ENCODE results near the gene TNMD. TPM values are rescaled to one million over a fixed set of nuclear protein-coding genes. Genes with fewer than 3 reads are reported as not detected.

The TNMD gene
- total RNA-seq, 1 experiment from 2014 or later = not detected

DNA sequence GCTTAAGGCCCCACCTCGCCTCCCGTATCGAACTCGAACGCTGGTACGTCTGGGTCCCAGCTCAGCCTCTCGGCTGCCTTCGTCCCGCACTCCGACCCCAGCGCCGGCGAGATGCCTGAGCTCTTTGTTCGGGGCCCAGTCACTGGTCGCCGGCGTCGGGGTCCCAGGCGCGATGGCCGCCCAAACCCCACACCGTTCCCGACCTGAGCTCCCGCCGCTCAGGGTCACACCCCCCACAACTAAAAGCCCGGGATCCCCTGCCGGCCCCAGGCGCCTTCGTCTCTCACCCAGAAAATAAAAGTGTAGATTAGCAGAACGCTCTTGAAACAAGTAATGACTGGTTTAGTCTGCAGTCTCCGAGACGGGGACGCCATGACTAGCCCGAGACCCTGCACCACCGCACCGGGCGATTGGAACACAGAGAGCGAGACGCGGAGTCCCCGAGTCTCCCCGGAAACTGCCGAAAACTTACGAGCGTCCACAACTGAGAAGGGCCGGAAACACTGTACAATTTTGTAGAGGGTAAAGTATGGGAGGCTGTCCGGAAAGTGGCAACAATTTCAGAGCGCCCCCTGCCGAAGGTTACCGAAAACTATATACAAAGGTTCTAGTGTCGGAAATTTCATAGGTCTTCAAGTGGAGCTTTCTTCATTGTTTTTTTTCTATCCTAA, 51.7 kb downstream of the TNMD start, which contains the start of gene TSPAN6 (continued):
- TF ChIP-seq ZNF274 (IDR thresholded peaks at IDR 0.05; ENCODE audit: low read depth, low read length) = no peak
- TF ChIP-seq ZFX (IDR thresholded peaks at IDR 0.05) = no peak; the same call in 1 of the 2 replicates
- TF ChIP-seq, protein P1, sequence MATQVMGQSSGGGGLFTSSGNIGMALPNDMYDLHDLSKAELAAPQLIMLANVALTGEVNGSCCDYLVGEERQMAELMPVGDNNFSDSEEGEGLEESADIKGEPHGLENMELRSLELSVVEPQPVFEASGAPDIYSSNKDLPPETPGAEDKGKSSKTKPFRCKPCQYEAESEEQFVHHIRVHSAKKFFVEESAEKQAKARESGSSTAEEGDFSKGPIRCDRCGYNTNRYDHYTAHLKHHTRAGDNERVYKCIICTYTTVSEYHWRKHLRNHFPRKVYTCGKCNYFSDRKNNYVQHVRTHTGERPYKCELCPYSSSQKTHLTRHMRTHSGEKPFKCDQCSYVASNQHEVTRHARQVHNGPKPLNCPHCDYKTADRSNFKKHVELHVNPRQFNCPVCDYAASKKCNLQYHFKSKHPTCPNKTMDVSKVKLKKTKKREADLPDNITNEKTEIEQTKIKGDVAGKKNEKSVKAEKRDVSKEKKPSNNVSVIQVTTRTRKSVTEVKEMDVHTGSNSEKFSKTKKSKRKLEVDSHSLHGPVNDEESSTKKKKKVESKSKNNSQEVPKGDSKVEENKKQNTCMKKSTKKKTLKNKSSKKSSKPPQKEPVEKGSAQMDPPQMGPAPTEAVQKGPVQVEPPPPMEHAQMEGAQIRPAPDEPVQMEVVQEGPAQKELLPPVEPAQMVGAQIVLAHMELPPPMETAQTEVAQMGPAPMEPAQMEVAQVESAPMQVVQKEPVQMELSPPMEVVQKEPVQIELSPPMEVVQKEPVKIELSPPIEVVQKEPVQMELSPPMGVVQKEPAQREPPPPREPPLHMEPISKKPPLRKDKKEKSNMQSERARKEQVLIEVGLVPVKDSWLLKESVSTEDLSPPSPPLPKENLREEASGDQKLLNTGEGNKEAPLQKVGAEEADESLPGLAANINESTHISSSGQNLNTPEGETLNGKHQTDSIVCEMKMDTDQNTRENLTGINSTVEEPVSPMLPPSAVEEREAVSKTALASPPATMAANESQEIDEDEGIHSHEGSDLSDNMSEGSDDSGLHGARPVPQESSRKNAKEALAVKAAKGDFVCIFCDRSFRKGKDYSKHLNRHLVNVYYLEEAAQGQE (IDR thresholded peaks at IDR 0.05; ENCODE audit: low read depth) = no peak
- TF ChIP-seq, protein P2, sequence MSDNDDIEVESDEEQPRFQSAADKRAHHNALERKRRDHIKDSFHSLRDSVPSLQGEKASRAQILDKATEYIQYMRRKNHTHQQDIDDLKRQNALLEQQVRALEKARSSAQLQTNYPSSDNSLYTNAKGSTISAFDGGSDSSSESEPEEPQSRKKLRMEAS (IDR thresholded peaks at IDR 0.05) = no peak
- TF ChIP-seq ELF1 (IDR thresholded peaks at IDR 0.05; ENCODE audit: borderline replicate concordance, low read depth) = no peak
- TF ChIP-seq FOSL1 (IDR thresholded peaks at IDR 0.05; ENCODE audit: low read depth) = no peak
- TF ChIP-seq, protein P3, sequence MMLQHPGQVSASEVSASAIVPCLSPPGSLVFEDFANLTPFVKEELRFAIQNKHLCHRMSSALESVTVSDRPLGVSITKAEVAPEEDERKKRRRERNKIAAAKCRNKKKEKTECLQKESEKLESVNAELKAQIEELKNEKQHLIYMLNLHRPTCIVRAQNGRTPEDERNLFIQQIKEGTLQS (IDR thresholded peaks at IDR 0.05) = no peak
- TF ChIP-seq POLR2AphosphoS5 (IDR thresholded peaks at IDR 0.05; ENCODE audit: low read depth, low read length) = peak; percentile 72

DNA sequence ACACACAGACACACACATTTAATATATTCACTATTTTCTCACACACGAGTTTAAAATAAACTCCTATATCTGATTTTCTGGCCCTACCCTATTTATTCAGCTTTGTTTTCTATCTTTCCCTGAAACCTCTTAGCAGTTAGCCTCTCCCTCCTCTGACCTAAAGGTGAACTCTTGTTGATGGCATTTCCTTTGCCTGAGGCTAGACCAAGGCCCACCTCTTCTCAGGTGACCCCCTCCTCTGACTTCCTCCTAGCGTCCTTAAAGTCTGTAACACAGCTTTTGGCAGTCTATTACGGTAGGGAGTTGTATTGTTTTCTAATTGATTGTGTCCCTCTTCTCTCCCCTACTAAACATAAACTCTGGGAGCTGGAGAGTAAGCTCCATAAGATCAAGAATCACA, 57.6 kb downstream of the TNMD start:
- Histone ChIP-seq H3K79me2 (ENCODE audit: insufficient read depth, low read length) (no peaks in the 10 kb centered on the region), H3K4me2 (ENCODE audit: low read length) (peak overlapping the region; percentile 32; the same call in 1 of the 2 replicates), H3K4me3 (replicated peaks in 1 of 2; ENCODE audit: low read depth in 1 of 2, low read length in 2 of 2) (no peak overlapping the region), H2AFZ (ENCODE audit: low read depth, low read length, poor library complexity, severe bottlenecking) (no peak overlapping the region), H3K27ac (ENCODE audit: low read depth, low read length) (no peak overlapping the region), H3K4me1 (ENCODE audit: control insufficient read depth in 1 of 2, insufficient read depth in 2 of 2, low read length in 2 of 2) (peaks cover 23 to 56% of the 10 kb centered on the region in 2 experiments), H3K9me3 (ENCODE audit: control insufficient read depth in 1 of 2, insufficient read depth in 1 of 2, low read depth in 1 of 2, low read length in 2 of 2) (no peaks in the 10 kb centered on the region), H4K20me1 (ENCODE audit: insufficient read depth) (no peaks in the 10 kb centered on the region), H3K36me3 (ENCODE audit: control insufficient read depth in 1 of 2, insufficient read depth in 2 of 2, low read length in 2 of 2) (no peaks in the 10 kb centered on the region), H3K9ac (ENCODE audit: low read length) (no peak overlapping the region), H3K27me3 (ENCODE audit: insufficient read depth, low read length) (no peaks in the 10 kb centered on the region), H3K9me2 (ENCODE audit: insufficient read depth) (no peaks in the 10 kb centered on the region)
- no TSS peak for BruUV-seq (replicated peaks)
- ChIA-PET POLR2A (no interaction called here), RAD21 (ENCODE audit: low non-redundant PET in 1 of 2, low total read pairs in 2 of 2, uncharacterized antibody in 2 of 2, unreplicated experiment in 2 of 2) (no interaction called here), CTCF (no interaction called here)
- DNase-seq (ENCODE audit: low read depth, low spot score) (no peak), ATAC-seq (no peak)
- intact Hi-C loops (cut with micrococcal nuclease) = no loop called here
- TF ChIP-seq POLR2AphosphoS5 (IDR thresholded peaks at IDR 0.05; ENCODE audit: low read depth, low read length) = no peak
- TF ChIP-seq RAD21 (IDR thresholded peaks at IDR 0.05; ENCODE audit: low read depth) = no peak
- TF ChIP-seq, protein P2 (IDR thresholded peaks at IDR 0.05) = no peak
- no peak for TF ChIP-seq EZH2 (IDR thresholded peaks at IDR 0.05)
- TF ChIP-seq CEBPB (IDR thresholded peaks at IDR 0.05; ENCODE audit: low read depth) = no peak
- TF ChIP-seq POLR2A (IDR thresholded peaks at IDR 0.05; ENCODE audit: borderline replicate concordance, extremely low read depth, insufficient read depth, insufficient read length) = no peak
- no peak for TF ChIP-seq ELF1 (IDR thresholded peaks at IDR 0.05; ENCODE audit: borderline replicate concordance, low read depth)
- TF ChIP-seq TCF7L2 (IDR thresholded peaks at IDR 0.05; ENCODE audit: borderline replicate concordance, extremely low read depth, insufficient read depth, insufficient read length) = no peak
- TF ChIP-seq, protein P4, sequence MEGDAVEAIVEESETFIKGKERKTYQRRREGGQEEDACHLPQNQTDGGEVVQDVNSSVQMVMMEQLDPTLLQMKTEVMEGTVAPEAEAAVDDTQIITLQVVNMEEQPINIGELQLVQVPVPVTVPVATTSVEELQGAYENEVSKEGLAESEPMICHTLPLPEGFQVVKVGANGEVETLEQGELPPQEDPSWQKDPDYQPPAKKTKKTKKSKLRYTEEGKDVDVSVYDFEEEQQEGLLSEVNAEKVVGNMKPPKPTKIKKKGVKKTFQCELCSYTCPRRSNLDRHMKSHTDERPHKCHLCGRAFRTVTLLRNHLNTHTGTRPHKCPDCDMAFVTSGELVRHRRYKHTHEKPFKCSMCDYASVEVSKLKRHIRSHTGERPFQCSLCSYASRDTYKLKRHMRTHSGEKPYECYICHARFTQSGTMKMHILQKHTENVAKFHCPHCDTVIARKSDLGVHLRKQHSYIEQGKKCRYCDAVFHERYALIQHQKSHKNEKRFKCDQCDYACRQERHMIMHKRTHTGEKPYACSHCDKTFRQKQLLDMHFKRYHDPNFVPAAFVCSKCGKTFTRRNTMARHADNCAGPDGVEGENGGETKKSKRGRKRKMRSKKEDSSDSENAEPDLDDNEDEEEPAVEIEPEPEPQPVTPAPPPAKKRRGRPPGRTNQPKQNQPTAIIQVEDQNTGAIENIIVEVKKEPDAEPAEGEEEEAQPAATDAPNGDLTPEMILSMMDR (IDR thresholded peaks at IDR 0.05 in 2 of 3, conservative IDR thresholded peaks at IDR 0.05 in 1 of 3; ENCODE audit: borderline replicate concordance in 1 of 3, insufficient read depth in 1 of 3, low read depth in 2 of 3, low read length in 2 of 3) = no peak
